Measurements from ENCODE around the gene DAPK2.
A peak's percentile ranks its signal among the peaks of the same experiment; 100 is the strongest.

The DAPK2 gene

DNA sequence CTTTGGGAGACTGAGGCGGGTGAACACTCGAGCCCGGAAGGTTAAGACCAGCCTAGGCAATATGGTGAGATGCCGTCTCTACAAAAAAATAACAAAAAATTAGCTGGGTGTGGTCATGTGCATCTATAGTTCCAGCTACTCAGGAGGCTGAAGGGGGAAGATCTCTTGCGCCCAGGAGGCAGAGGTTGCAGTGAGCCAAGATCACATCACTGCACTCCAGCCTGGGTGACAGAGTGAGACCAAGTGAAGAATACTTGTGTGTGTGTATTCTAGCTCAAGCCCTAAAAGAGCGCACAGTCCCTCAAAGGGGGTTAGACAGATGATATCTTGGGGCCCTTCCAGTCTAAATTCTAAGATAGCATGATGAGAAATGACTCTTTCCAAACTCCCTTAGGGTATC lies 23.7 kb downstream of the DAPK2 start:
- Mint-ChIP-seq H3K27ac (no peak overlapping the region), H3K36me3 (ENCODE audit: low read depth) (peaks cover 13% of the 10 kb centered on the region), H3K4me3 (no peak overlapping the region), H3K4me1 (ENCODE audit: low read depth) (peaks cover 5% of the 10 kb centered on the region), H3K9me3 (peaks cover 7% of the 10 kb centered on the region), H3K27me3 (ENCODE audit: low read depth) (no peaks in the 10 kb centered on the region)

DNA sequence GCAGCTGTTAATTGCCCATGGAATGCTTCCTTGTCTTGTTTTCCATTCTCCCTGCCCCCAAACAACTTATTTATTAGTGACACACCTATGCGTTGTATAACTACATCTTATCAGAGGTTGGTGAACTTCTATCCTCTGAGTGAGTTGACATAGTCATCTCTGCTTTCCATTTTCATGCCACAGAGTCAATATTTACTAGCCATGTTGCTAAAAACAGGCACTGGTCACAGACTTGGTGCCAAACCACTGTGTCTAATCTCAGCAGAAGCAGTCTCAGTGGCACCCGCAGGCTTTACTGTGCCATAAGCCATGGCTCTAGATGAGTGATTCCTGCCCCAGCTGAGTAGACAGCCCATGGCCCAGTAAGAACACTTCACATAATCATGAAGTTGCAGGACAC lies 26.5 kb downstream of the DAPK2 start:
- Mint-ChIP-seq H3K4me3 (no peak overlapping the region), H3K4me1 (ENCODE audit: low read depth) (no peaks in the 10 kb centered on the region), H3K27ac (no peak overlapping the region), H3K9me3 (peaks cover 7% of the 10 kb centered on the region), H3K36me3 (ENCODE audit: low read depth) (peaks cover 13% of the 10 kb centered on the region), H3K27me3 (ENCODE audit: low read depth) (no peaks in the 10 kb centered on the region)

DNA sequence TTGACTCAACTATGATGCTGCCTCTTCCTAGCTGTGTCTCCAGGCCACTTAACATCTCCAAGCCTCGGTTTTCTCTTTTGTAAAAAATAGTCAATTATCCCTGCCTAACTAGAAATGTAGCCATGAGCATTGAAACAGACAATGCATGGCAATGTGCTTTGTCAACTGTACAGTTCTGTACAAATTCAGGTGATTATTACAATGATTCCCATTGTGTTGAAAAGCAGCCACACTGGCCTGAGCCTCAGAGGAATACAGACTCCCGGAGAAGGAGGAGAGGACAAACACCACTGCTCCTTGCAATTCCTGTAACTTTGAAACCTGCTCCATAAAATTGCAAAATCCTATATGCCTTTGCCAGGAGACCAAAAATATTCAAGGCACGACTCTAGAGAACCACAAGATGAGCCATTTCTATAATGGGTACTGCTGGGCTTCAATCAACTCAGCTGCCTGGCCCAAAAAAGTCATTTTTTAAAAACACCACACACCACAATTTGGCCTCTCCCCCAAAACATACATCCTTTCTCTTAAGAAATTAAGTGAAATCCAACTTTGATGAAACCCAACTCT lies 28.6 kb downstream of the DAPK2 start:
- Mint-ChIP-seq H3K27me3 (ENCODE audit: low read depth) (no peaks in the 10 kb centered on the region), H3K36me3 (ENCODE audit: low read depth) (peaks cover 10% of the 10 kb centered on the region), H3K4me1 (ENCODE audit: low read depth) (peaks cover 13% of the 10 kb centered on the region), H3K4me3 (no peak overlapping the region), H3K27ac (no peak overlapping the region), H3K9me3 (peaks cover 7% of the 10 kb centered on the region)

DNA sequence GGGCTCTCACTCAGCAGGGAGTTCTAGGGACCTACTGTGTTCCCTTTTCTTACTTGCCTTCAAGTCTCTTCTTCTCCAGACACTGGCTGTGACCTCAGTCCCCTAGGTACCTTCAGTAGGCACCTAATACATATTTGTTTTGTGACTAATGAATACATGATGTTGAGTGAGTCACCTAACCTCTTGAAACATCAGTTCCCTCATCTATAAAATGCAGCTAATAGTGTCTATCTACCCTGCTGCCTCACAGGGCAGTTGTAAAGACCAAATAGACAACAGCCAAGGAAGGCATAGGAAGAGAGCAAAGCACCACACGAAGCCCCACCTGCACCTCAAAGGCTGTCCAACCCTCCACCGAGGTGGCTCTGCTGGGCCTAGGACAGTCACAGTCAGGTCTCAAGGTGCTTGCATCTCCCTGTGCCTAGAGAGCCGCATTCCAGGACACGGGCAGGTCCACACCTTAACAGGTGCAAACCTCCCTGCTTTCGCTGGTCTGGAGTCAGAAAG lies 29.1 kb downstream of the DAPK2 start:
- H3K27ac Mint-ChIP-seq, result no peak overlapping the region
- peaks cover 16% of the 10 kb centered on the region for H3K4me1 Mint-ChIP-seq (ENCODE audit: low read depth)
- peaks cover 10% of the 10 kb centered on the region for H3K36me3 Mint-ChIP-seq (ENCODE audit: low read depth)
- no peak overlapping the region for H3K4me3 Mint-ChIP-seq
- H3K9me3 Mint-ChIP-seq, result peaks cover 7% of the 10 kb centered on the region
- H3K27me3 Mint-ChIP-seq (ENCODE audit: low read depth), result no peaks in the 10 kb centered on the region

DNA sequence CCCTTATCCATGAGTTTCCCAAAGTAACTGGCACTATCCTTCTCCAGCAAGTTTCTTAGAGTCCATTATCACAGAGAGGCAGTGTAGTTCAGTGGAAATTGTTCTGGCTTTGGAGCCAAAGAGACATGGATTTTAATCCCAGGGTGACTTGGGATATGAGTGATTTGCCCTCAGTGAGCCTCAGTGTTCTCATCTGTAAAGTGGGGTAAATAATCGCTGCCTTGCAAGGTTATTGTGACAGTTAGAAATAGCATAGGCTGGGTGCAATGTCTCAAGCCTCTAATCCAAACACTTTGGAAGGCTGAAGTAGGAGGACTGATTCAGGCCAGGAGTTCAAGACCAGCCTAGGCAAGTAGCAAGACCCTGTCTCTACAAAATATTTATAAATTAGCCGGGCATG lies 30.0 kb downstream of the DAPK2 start:
- Mint-ChIP-seq H3K27me3 (ENCODE audit: low read depth) (no peaks in the 10 kb centered on the region), H3K9me3 (peaks cover 7% of the 10 kb centered on the region), H3K36me3 (ENCODE audit: low read depth) (peaks cover 5% of the 10 kb centered on the region), H3K4me3 (no peak overlapping the region), H3K27ac (no peak overlapping the region), H3K4me1 (ENCODE audit: low read depth) (peaks cover 21% of the 10 kb centered on the region)

DNA sequence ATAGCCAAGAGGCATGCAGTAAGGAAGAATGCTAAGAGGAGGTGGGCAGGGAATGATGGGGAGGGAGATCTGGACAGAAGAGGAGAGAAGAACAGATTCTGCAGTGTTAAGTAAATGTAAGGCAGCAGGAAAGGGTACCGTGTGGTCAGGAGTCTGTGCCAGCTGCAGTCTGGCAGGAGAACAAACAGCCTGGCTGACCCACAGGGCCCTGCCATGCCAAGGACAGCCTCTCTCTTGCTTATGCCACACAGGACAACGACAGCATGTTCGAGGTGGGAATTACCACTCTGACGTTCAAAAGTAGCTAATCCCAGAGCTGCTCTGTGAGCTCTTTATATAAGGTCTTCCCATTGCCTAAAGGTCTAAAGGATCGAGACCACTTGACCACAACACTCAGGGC lies 31.3 kb downstream of the DAPK2 start:
- H3K4me1 Mint-ChIP-seq (ENCODE audit: low read depth), result peaks cover 34% of the 10 kb centered on the region
- H3K9me3 Mint-ChIP-seq, result no peaks in the 10 kb centered on the region
- H3K36me3 Mint-ChIP-seq (ENCODE audit: low read depth), result peaks cover 3% of the 10 kb centered on the region
- no peak overlapping the region for H3K4me3 Mint-ChIP-seq
- H3K27ac Mint-ChIP-seq, result no peak overlapping the region
- H3K27me3 Mint-ChIP-seq (ENCODE audit: low read depth), result no peaks in the 10 kb centered on the region

DNA sequence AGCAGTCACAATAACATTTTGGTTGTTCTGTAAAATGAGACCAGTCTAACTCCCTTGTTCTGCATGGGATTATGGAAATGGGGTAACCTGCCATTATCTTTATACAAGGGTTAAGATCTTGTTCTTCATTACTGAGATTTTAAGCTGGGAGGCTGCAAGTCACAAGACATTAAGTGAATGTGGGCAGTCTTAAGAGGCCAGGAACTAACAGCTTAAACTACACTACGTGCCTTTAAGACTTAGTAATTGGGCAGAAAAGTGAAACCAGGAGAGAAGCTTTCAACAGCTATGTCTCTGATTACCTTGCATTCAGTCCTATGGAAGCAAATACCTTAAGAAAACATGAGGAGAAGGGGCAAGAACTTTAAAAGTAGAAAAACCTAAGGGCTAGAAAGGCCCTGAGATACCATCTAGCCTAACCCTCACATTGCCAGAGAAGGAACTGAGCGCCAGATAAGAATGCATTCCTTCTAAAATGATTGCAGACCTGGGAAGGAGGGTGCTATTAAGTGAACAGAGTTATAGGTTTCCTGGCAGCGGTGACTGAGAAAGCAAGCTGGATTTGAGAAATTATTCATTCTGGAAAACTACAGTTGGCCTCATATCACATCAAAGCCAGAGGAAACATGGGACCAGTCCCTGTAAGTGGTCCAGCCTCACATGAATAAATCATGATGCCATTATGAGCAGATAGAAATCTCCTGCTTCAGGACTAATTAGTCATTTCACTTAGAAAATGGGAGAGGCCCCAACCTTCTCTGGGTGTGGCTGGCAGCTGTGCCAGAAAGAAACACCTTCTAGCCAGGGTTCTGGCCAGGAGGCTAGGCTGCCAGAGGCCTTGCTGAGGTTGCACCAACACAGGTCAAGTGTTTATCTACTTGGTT lies 32.9 kb downstream of the DAPK2 start:
- Mint-ChIP-seq H3K4me1 (ENCODE audit: low read depth) (peaks cover 46% of the 10 kb centered on the region), H3K27me3 (ENCODE audit: low read depth) (no peaks in the 10 kb centered on the region), H3K27ac (peak overlapping the region; percentile 5)

DNA sequence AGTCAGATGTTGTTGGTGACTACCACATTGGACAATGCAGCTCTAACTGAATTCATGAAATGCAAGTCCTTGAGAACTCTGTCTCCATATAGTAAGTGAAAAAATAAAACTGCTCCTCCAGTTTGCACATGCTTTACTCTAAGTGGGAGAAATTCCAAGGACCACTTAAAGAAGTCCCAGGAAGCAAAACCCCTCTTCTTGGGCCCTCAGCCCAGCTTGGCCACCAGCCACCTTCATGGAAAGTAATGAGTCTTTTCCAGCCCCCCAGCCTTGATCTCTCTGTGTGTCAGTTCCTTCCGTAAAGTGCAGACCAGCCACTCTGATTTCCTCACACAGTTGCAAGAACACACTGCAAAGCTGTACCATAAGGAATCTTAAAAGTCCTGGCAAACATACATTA lies 34.5 kb downstream of the DAPK2 start:
- no peaks in the 10 kb centered on the region for H3K27me3 Mint-ChIP-seq (ENCODE audit: low read depth)
- H3K9me3 Mint-ChIP-seq, result no peaks in the 10 kb centered on the region
- H3K27ac Mint-ChIP-seq, result peak overlapping the region; percentile 65
- H3K36me3 Mint-ChIP-seq (ENCODE audit: low read depth), result peaks cover 2% of the 10 kb centered on the region
- peaks cover 57% of the 10 kb centered on the region for H3K4me1 Mint-ChIP-seq (ENCODE audit: low read depth)
- no peak overlapping the region for H3K4me3 Mint-ChIP-seq

More for the DNA sequence above, 32.9 kb downstream of the DAPK2 start:
- Mint-ChIP-seq H3K9me3 (no peaks in the 10 kb centered on the region), H3K4me3 (no peak overlapping the region), H3K36me3 (ENCODE audit: low read depth) (peaks cover 2% of the 10 kb centered on the region)

DNA sequence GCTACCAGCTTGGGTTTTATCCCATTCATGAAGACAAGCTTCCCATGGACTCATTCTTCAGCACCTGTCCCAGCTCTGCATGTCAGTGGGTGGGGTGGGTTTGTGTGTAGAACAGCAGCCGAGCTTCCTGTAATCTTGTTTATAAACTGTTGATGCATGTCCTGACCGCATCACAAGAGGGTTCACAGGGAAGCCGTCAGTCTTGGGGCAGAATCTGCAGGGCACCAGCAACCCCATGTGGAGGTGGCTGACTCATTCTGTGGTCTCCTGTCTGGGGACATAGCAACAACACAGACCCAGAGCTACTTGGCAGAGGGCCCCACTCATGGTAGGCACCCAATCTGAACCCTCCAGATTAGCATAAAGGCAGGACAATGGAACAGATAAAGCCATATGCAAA lies 35.6 kb downstream of the DAPK2 start:
- H3K4me3 Mint-ChIP-seq, result peak overlapping the region; percentile 74
- H3K36me3 Mint-ChIP-seq (ENCODE audit: low read depth), result peaks cover 3% of the 10 kb centered on the region
- H3K4me1 Mint-ChIP-seq (ENCODE audit: low read depth), result peaks cover 60% of the 10 kb centered on the region
- H3K27me3 Mint-ChIP-seq (ENCODE audit: low read depth), result no peaks in the 10 kb centered on the region
- no peaks in the 10 kb centered on the region for H3K9me3 Mint-ChIP-seq
- H3K27ac Mint-ChIP-seq, result peak overlapping the region; percentile 97

DNA sequence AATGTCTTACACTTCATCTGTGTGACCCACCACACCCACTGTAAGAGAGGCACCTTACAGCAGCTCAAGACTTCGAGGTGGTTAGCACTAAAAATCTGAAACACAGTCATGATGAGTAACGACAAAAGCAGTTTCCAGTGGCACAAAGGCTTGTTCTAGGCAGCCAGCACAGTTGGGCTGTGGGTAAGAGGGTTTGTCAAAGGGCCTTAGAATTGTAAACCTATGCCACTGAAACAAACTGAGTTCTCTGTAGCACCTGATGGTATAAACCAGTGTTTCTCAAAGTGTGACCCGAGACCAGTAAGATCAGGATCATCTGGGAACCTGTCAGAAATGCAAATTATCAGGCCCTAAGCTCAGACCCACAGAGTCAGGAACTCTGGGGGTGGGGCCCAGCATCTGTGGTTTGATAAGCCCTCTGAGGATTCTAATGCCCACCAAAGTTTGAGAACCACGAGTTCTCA lies 36.5 kb downstream of the DAPK2 start:
- Mint-ChIP-seq H3K4me1 (ENCODE audit: low read depth) (peaks cover 66% of the 10 kb centered on the region), H3K9me3 (no peaks in the 10 kb centered on the region), H3K27me3 (ENCODE audit: low read depth) (no peaks in the 10 kb centered on the region), H3K4me3 (peak overlapping the region; percentile 43), H3K36me3 (ENCODE audit: low read depth) (peaks cover 7% of the 10 kb centered on the region), H3K27ac (peak overlapping the region; percentile 97)

DNA sequence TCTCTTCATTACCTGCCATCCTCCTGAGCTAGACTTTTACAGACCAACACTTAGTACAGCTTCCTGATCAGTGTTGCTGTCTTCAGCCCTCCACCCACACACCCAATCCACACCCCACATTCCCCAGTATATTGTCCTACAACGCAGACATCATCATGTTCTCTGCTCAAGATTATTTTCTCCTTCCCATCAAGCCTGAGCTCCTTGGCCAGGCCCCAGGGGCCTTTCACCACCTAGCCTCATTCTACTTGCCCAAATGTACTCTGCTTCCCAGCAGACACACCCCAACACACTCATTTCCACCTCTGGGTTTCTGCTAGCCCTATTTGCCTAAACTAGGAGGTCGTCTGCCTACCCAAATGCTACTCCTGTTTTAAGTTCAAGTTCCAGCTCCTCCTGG lies 37.0 kb downstream of the DAPK2 start:
- peak overlapping the region; percentile 43 for H3K4me3 Mint-ChIP-seq
- H3K9me3 Mint-ChIP-seq, result no peaks in the 10 kb centered on the region
- H3K4me1 Mint-ChIP-seq (ENCODE audit: low read depth), result peaks cover 69% of the 10 kb centered on the region
- no peaks in the 10 kb centered on the region for H3K27me3 Mint-ChIP-seq (ENCODE audit: low read depth)
- H3K27ac Mint-ChIP-seq, result peak overlapping the region; percentile 97
- H3K36me3 Mint-ChIP-seq (ENCODE audit: low read depth), result peaks cover 7% of the 10 kb centered on the region

DNA sequence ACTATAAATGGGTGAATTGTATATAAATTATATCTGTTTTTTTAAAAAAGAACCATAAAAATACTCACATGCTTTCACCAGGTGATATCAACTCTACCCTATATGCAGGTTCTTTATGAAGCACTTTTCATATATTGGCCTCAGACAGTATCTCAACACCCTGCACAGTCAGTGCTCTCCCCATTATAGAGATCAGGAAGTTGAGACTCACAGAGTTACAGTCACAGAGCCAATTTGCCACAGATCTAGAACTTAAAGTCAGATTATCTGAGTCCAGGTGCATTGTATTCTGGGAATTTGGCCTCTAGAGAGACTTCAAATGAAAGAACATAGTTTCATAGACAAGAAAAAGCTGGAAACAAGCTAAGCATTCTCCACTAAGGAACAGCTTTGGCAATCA lies 38.1 kb downstream of the DAPK2 start:
- H3K4me1 Mint-ChIP-seq (ENCODE audit: low read depth), result peaks cover 66% of the 10 kb centered on the region
- H3K27ac Mint-ChIP-seq, result no peak overlapping the region
- no peaks in the 10 kb centered on the region for H3K27me3 Mint-ChIP-seq (ENCODE audit: low read depth)
- no peaks in the 10 kb centered on the region for H3K9me3 Mint-ChIP-seq
- peaks cover 10% of the 10 kb centered on the region for H3K36me3 Mint-ChIP-seq (ENCODE audit: low read depth)
- H3K4me3 Mint-ChIP-seq, result no peak overlapping the region

DNA sequence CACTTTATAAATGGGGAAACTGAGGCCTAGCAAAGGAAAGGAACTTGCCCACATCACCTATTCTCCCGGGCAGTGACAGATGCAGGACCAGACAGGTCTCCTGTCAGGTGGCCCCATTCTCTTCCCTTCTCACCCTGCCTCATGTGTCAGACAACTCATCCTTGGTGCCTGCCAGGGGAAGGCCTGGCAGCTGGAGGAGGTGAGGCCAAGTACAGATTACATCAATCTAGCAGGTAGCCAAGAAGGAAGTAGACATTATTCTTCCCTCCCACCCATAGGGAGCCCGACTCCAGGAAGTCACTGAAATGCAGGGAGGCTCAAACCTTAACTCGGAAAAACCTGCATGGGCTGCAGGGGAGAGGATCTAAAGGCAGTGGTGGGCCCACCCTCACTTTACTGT lies 39.6 kb downstream of the DAPK2 start:
- peaks cover 59% of the 10 kb centered on the region for H3K4me1 Mint-ChIP-seq (ENCODE audit: low read depth)
- H3K27ac Mint-ChIP-seq, result peak overlapping the region; percentile 18
- H3K36me3 Mint-ChIP-seq (ENCODE audit: low read depth), result peaks cover 11% of the 10 kb centered on the region

DNA sequence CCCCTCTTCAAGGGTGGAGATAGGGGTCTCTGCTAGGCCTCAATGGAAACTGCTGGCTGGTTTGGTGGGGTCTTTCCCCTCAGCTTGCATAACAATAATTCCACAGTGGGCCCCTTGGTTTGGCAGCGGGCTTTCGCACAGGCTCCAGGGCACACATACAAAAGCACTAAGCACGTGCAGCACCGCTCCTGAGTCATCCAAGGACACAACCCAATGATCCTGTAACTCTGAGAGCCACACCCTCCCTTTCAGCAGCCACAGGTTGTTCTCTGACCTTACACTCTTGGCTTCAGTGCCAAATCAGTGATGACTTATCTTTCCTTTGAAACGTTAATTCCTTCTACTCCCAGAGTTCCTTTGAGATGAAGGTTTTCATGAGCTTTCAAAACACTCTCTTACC lies 41.7 kb downstream of the DAPK2 start:
- H3K36me3 Mint-ChIP-seq (ENCODE audit: low read depth), result peaks cover 14% of the 10 kb centered on the region
- no peak overlapping the region for H3K27ac Mint-ChIP-seq
- no peak overlapping the region for H3K4me3 Mint-ChIP-seq
- H3K4me1 Mint-ChIP-seq (ENCODE audit: low read depth), result peaks cover 59% of the 10 kb centered on the region
- peaks cover 11% of the 10 kb centered on the region for H3K27me3 Mint-ChIP-seq (ENCODE audit: low read depth)
- H3K9me3 Mint-ChIP-seq, result no peaks in the 10 kb centered on the region

More for the DNA sequence above, 39.6 kb downstream of the DAPK2 start:
- H3K27me3 Mint-ChIP-seq (ENCODE audit: low read depth), result no peaks in the 10 kb centered on the region
- H3K4me3 Mint-ChIP-seq, result no peak overlapping the region
- no peaks in the 10 kb centered on the region for H3K9me3 Mint-ChIP-seq

DNA sequence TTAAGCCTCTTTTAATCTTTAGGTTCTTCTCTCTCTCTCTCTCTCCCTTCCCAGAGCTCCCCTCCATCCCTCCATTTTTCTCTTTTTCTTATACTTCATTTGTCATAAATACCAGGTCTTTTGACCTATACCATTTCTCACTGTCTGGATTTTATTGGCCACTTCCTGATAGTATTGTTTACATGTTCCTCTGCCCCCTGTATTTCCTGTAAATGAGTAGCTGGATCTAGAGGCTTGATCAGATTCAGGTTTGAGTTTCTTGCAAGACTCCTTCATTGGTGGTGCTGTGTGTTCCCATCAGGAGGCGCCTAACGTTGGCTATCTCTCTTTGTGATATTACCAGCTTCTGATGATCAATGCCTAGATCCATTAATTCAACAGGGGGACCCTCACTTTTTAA lies 42.2 kb downstream of the DAPK2 start:
- peak overlapping the region; percentile 50 for H3K27ac Mint-ChIP-seq
- peaks cover 14% of the 10 kb centered on the region for H3K36me3 Mint-ChIP-seq (ENCODE audit: low read depth)
- peaks cover 11% of the 10 kb centered on the region for H3K27me3 Mint-ChIP-seq (ENCODE audit: low read depth)
- peak overlapping the region; percentile 28 for H3K4me3 Mint-ChIP-seq
- no peaks in the 10 kb centered on the region for H3K9me3 Mint-ChIP-seq
- H3K4me1 Mint-ChIP-seq (ENCODE audit: low read depth), result peaks cover 59% of the 10 kb centered on the region

Data from T-helper 1 cell treated with Interleukin-12 subunit alpha and Interleukin-12 subunit beta and Interleukin-4 antibody, amounts not matched to agents 30 μg/mL and 1 μg/mL, for 36 hours (primary cell).